ENCODE data around the gene ZNF467.
A peak's percentile ranks its signal among the peaks of the same experiment; 100 is the strongest.

The ZNF467 gene

DNA sequence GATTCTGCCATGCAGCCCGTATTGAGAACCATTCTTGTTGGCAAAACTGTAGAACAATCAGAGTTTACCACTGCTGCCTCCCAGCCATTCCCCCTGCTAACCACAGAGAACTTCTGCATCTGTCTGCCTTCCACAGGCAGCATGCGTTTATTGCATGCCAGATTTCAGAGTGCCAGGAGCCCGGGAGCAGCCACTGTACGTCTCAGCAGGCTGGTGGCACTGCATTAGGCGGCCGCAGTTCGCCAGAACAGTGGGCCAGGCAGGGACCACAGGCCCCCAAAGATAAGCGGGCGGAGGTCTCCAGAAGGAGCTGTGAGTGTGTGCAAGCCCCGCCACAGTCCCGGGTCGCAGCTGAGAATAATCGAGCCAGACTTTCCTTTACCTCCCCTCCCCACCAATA lies 31.8 kb downstream of the ZNF467 start:
- Histone ChIP-seq H3K4me2 (ENCODE audit: low read depth, low read length) (peak overlapping the region; percentile 99), H3K36me3 (replicated peaks; ENCODE audit: insufficient read depth, low read length) (no peaks in the 10 kb centered on the region), H3K27me3 (replicated peaks; ENCODE audit: insufficient read depth, low read length) (0 out of 2 replicates have a peak, but pooled peaks cover 5% of the 10 kb centered on the region), H3K4me3 (ENCODE audit: low read length) (peak overlapping the region; percentile 68), H3K9ac (ENCODE audit: low read length) (peak overlapping the region; percentile 41; the same call in 1 of the 2 replicates), H3K9me2 (replicated peaks; ENCODE audit: insufficient read depth, low read length) (no peaks in the 10 kb centered on the region), H3F3A (ENCODE audit: insufficient read depth, low read length) (peaks cover 9% of the 10 kb centered on the region; the same call in 1 of the 2 replicates), H2AFZ (ENCODE audit: low read length) (peak overlapping the region; percentile 94), H4K20me1 (ENCODE audit: insufficient read depth, low read length) (no peaks in the 10 kb centered on the region), H3K9me3 (replicated peaks; ENCODE audit: insufficient read depth, low read length) (no peaks in the 10 kb centered on the region), H3K4me1 (ENCODE audit: low read length) (0 out of 2 replicates have a peak, but pooled peaks cover 2% of the 10 kb centered on the region), H3K79me2 (ENCODE audit: low read length) (no peaks in the 10 kb centered on the region), H3K27ac (ENCODE audit: low read length) (no peak overlapping the region)
- DNase-seq: peak; percentile 58
- TF ChIP-seq EZH2phosphoT487 (IDR thresholded peaks at IDR 0.05; ENCODE audit: low read length): no peak
- TF ChIP-seq EZH2 (optimal IDR thresholded peaks at IDR 0.05; ENCODE audit: low read depth, low read length): no peak
- TF ChIP-seq, protein P1, sequence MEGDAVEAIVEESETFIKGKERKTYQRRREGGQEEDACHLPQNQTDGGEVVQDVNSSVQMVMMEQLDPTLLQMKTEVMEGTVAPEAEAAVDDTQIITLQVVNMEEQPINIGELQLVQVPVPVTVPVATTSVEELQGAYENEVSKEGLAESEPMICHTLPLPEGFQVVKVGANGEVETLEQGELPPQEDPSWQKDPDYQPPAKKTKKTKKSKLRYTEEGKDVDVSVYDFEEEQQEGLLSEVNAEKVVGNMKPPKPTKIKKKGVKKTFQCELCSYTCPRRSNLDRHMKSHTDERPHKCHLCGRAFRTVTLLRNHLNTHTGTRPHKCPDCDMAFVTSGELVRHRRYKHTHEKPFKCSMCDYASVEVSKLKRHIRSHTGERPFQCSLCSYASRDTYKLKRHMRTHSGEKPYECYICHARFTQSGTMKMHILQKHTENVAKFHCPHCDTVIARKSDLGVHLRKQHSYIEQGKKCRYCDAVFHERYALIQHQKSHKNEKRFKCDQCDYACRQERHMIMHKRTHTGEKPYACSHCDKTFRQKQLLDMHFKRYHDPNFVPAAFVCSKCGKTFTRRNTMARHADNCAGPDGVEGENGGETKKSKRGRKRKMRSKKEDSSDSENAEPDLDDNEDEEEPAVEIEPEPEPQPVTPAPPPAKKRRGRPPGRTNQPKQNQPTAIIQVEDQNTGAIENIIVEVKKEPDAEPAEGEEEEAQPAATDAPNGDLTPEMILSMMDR (IDR thresholded peaks at IDR 0.05; ENCODE audit: low read length): no peak

DNA sequence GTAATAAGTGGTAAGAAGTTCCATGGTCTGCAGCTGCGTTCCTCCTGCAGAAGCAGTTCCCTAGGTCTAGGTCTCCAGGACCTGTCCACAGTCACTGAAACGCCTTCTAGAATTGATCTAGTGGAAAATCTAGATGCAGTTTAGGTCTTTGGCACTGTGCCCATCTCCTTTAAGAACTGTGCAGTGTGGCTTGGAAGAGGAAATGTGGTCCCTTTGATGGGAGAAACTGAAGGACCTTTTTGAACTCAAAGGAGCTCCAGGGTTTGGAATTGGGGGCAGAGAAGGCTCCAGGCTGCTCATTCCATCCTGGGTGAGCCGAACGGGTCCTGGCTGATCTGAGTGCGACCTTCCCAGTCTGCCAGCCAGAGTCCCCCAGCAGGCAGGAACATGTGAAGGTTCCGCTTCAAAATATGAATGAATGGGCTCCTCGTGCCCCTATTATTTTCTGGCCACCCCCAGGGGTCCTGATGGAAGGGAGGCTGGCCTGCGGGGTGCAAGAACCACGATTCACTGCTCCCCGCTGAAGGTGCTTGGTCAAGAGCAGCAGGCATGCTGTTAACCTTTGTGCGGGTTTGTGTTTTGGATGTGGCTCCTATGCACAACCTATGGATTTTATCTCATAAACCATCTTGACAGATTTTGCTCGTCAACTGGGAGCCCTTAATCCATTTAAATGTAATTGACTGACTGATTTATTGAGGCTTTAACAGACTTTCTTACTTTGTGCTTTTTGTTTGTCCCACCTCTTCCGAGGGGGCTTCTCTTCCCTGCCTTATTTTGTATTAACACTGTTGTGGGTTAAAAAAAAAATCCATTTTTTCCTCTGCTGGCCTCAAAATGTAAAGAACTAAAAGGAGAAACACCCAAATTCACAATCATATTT lies 36.7 kb downstream of the ZNF467 start:
- TF ChIP-seq, protein P1 (IDR thresholded peaks at IDR 0.05; ENCODE audit: low read length): no peak
- TF ChIP-seq EZH2phosphoT487 (IDR thresholded peaks at IDR 0.05; ENCODE audit: low read length) (no peak), EZH2 (optimal IDR thresholded peaks at IDR 0.05; ENCODE audit: low read depth, low read length) (no peak)
- Histone ChIP-seq H3K79me2 (ENCODE audit: low read length) (no peaks in the 10 kb centered on the region), H3K9me3 (replicated peaks; ENCODE audit: insufficient read depth, low read length) (no peaks in the 10 kb centered on the region), H3K27ac (ENCODE audit: low read length) (no peak overlapping the region), H3K4me2 (ENCODE audit: low read depth, low read length) (no peak overlapping the region), H3K36me3 (replicated peaks; ENCODE audit: insufficient read depth, low read length) (no peaks in the 10 kb centered on the region), H3K27me3 (replicated peaks; ENCODE audit: insufficient read depth, low read length) (no peaks in the 10 kb centered on the region), H3F3A (ENCODE audit: insufficient read depth, low read length) (peaks cover 6% of the 10 kb centered on the region; the same call in 1 of the 2 replicates), H3K4me3 (ENCODE audit: low read length) (no peak overlapping the region), H2AFZ (ENCODE audit: low read length) (no peak overlapping the region), H3K9me2 (replicated peaks; ENCODE audit: insufficient read depth, low read length) (no peaks in the 10 kb centered on the region), H3K4me1 (ENCODE audit: low read length) (no peaks in the 10 kb centered on the region), H3K9ac (ENCODE audit: low read length) (no peak overlapping the region), H4K20me1 (ENCODE audit: insufficient read depth, low read length) (no peaks in the 10 kb centered on the region)
- DNase-seq: no peak

DNA sequence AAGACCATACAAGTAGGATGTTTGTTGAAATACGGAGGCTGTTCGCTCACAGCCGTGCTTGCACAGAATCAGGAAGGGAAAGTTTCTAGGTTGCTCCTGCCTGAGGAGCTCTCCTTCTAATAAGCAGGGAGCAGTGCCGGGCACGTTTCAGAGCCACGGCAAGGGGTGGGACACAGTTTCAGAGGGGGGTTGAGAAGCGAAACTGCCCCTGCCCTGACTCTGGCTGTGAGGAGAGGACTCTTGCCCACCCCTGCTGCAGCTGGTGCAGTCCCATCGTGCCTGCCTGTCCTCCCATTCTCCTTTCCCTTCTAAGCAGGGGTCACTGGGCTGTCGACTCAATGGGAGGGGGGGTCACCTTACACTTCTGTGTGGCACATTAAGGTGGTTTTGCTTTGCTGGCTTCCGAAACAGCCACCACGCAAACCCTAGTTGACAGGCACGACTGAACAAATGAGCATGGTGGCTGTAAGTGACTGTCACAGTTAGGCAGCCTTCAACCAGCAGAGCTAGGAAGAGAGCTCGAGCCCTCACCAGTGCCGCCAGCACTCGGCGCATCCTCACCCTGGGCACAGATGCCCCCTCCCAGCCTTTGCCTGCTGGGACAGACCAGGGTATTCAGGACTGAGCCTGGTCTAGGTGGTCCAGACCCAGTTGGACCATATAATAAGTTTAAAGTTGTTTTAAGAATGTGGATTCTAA lies 37.5 kb downstream of the ZNF467 start:
- DNase-seq: no peak
- Histone ChIP-seq H3K27me3 (replicated peaks; ENCODE audit: insufficient read depth, low read length) (no peaks in the 10 kb centered on the region), H2AFZ (ENCODE audit: low read length) (no peak overlapping the region), H3K4me3 (ENCODE audit: low read length) (no peak overlapping the region), H3K4me2 (ENCODE audit: low read depth, low read length) (no peak overlapping the region), H3K36me3 (replicated peaks; ENCODE audit: insufficient read depth, low read length) (no peaks in the 10 kb centered on the region), H3K9ac (ENCODE audit: low read length) (no peak overlapping the region), H3K4me1 (ENCODE audit: low read length) (no peaks in the 10 kb centered on the region), H3K79me2 (ENCODE audit: low read length) (no peaks in the 10 kb centered on the region), H3K9me2 (replicated peaks; ENCODE audit: insufficient read depth, low read length) (no peaks in the 10 kb centered on the region), H4K20me1 (ENCODE audit: insufficient read depth, low read length) (no peaks in the 10 kb centered on the region), H3K27ac (ENCODE audit: low read length) (no peak overlapping the region), H3K9me3 (replicated peaks; ENCODE audit: insufficient read depth, low read length) (no peaks in the 10 kb centered on the region), H3F3A (ENCODE audit: insufficient read depth, low read length) (no peaks in the 10 kb centered on the region)
- no peak for TF ChIP-seq EZH2 (optimal IDR thresholded peaks at IDR 0.05; ENCODE audit: low read depth, low read length)
- TF ChIP-seq EZH2phosphoT487 (IDR thresholded peaks at IDR 0.05; ENCODE audit: low read length): no peak
- TF ChIP-seq, protein P1 (IDR thresholded peaks at IDR 0.05; ENCODE audit: low read length): no peak
